ENCODE measurements around the gene RPS6KC1.

DNA sequence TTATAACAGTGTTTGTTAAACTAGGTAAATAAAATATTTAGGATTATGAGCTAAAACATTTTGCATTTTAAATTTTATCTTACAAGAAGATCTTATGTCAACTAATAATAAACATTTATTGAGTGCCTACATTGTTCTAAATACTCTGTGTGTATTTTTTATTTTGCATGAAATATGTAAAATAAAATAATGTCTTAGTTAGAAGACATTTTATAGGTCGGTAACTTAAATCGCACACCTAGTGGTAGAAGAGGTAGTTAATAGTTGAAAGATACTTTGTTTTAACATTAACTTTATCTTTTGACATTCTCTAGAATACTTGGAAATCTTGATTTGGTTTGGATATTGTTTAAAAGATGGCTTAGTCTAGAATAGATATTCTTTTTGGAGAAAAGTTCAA, 60.5 kb downstream of the RPS6KC1 start:
- TF ChIP-seq EZH2 (IDR thresholded peaks at IDR 0.05; ENCODE audit: low read depth), result no peak
- TF ChIP-seq, protein P1, sequence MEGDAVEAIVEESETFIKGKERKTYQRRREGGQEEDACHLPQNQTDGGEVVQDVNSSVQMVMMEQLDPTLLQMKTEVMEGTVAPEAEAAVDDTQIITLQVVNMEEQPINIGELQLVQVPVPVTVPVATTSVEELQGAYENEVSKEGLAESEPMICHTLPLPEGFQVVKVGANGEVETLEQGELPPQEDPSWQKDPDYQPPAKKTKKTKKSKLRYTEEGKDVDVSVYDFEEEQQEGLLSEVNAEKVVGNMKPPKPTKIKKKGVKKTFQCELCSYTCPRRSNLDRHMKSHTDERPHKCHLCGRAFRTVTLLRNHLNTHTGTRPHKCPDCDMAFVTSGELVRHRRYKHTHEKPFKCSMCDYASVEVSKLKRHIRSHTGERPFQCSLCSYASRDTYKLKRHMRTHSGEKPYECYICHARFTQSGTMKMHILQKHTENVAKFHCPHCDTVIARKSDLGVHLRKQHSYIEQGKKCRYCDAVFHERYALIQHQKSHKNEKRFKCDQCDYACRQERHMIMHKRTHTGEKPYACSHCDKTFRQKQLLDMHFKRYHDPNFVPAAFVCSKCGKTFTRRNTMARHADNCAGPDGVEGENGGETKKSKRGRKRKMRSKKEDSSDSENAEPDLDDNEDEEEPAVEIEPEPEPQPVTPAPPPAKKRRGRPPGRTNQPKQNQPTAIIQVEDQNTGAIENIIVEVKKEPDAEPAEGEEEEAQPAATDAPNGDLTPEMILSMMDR (conservative IDR thresholded peaks at IDR 0.05), result no peak

All from PC-9 (cell line).